HepG2 (cell line): ENCODE results near the gene ARL14EPL. TPM values are rescaled to one million over a fixed set of nuclear protein-coding genes. Genes with fewer than 3 reads are reported as not detected.

ENCODE experiments used
- ATAC-seq: fragments of 200-7000 bp; cut with Tn5 transposase; 3 replicates; pipeline ENCODE4 v1.9.1; 2020; ENCODE audit warnings: mild to moderate bottlenecking, moderate library complexity
- BruUV-seq: library from RNA; stranded (reverse); fragments of 400-500 nt; replicated peaks from 2 replicates; lab custom pipeline; 2021; lab: Mats Ljungman, UMichigan
- CTCF ChIA-PET: fragments of 300-600 bp; formaldehyde crosslinking; extraction: SDS; loops from one replicate; lab custom pipeline; 2021; ENCODE audit warnings: low total read pairs, inconsistent platforms, low intra/inter-chr PET ratio; lab: Yijun Ruan, JAX
- POLR2A ChIA-PET: fragments of 350-600 bp; sonication (Branson Sonifier 250); formaldehyde crosslinking; loops from one replicate; lab custom pipeline; 2020; ENCODE audit warnings: antibody characterized with exemption, inconsistent platforms; lab: Yijun Ruan, JAX
- DNase-seq: peaks from one replicate; pipeline ENCODE4 v3.0.0-alpha.2; 2015; ENCODE audit warnings: low spot score
- FAIRE-seq: peaks from 3 replicates; lab custom pipeline; 2011; peaks lifted over from hg19 to GRCh38; lab: Jason Lieb, UNC
- H2AFZ ChIP-seq: one replicate; pipeline ENCODE4 v1.6.1; 2011; ENCODE audit warnings: low read length, inconsistent platforms
- H3K27ac ChIP-seq: fragments of 300-600 bp; 3 replicates; pipeline ENCODE4 v1.8.0; 2011; ENCODE audit warnings: mixed run types, mild to moderate bottlenecking, mixed read lengths, low read length, inconsistent platforms; ENCODE audit not compliant: insufficient read depth; ENCODE audit errors: extremely low read length
- H3K27me3 ChIP-seq, 2 experiments: fragments of 200-600 bp in 1 of 2; 2 replicates in 1 of 2; 3 replicates in 1 of 2; pipeline versions ENCODE4 v1.6.0 to v1.8.0; 2011; ENCODE audit warnings: low read length in 2 of 2, mild to moderate bottlenecking in 2 of 2, moderate library complexity in 2 of 2, inconsistent platforms in 1 of 2; ENCODE audit not compliant: insufficient read depth in 2 of 2, control insufficient read depth in 1 of 2
- H3K36me3 ChIP-seq, 2 experiments: fragments of 200-600 bp in 1 of 2; replicated peaks in 1 of 2; 2 replicates in 1 of 2; 3 replicates in 1 of 2; pipeline versions ENCODE4 v1.5.1 to v1.8.0; 2011; ENCODE audit warnings: low read length in 2 of 2, inconsistent platforms in 1 of 2; ENCODE audit not compliant: insufficient read depth in 2 of 2, control insufficient read depth in 1 of 2
- H3K4me1 ChIP-seq: 2 replicates; pipeline ENCODE4 v1.5.1; 2012; ENCODE audit warnings: low read length, inconsistent platforms; ENCODE audit not compliant: insufficient read depth
- H3K4me2 ChIP-seq: 2 replicates; pipeline ENCODE4 v1.6.0; 2011; ENCODE audit warnings: low read depth, low read length, inconsistent platforms
- H3K4me3 ChIP-seq, 3 experiments: fragments of 200-600 bp in 1 of 3; sonication (generic), shearing (Covaris generic) in 1 of 3; replicated peaks in 1 of 3; 2 replicates each; pipeline ENCODE4 v1.5.1; 2011 to 2016; ENCODE audit warnings: low read length in 3 of 3, inconsistent platforms in 2 of 3, low read depth in 2 of 3, mild to moderate bottlenecking in 2 of 3, control low read depth in 1 of 3, mixed read lengths in 1 of 3; ENCODE audit not compliant: insufficient read depth in 1 of 3
- H3K79me2 ChIP-seq: one replicate; pipeline ENCODE4 v1.6.1; 2011; ENCODE audit warnings: low read length, inconsistent platforms; ENCODE audit not compliant: insufficient read depth
- H3K9ac ChIP-seq: 2 replicates; pipeline ENCODE4 v1.6.0; 2011; ENCODE audit warnings: mild to moderate bottlenecking, low read depth, low read length, inconsistent platforms; ENCODE audit not compliant: insufficient read depth
- H3K9me3 ChIP-seq: 2 replicates; pipeline ENCODE4 v1.5.1; 2012; ENCODE audit warnings: mild to moderate bottlenecking, low read length
- H4K20me1 ChIP-seq: 2 replicates; pipeline ENCODE4 v1.6.0; 2011; ENCODE audit warnings: inconsistent platforms, mild to moderate bottlenecking, low read length, moderate library complexity; ENCODE audit not compliant: insufficient read depth
- E2F1 ChIP-seq: sonication (generic); formaldehyde crosslinking; IDR thresholded peaks from 2 replicates; pipeline ENCODE4 v1.5.0; 2020; ENCODE audit warnings: missing genetic modification reagents
- E2F5 ChIP-seq: sonication (generic); formaldehyde crosslinking; conservative IDR thresholded peaks from 2 replicates; pipeline ENCODE4 v1.4.0; 2020; ENCODE audit warnings: missing genetic modification reagents
- ELF3 ChIP-seq: IDR thresholded peaks from 2 replicates; pipeline ENCODE4 v1.6.1; 2016; ENCODE audit warnings: missing genetic modification reagents, missing compliant biosample characterization
- ETV5 ChIP-seq: IDR thresholded peaks from 2 replicates; pipeline ENCODE4 v1.6.1; 2018; ENCODE audit warnings: missing biosample characterization, missing genetic modification reagents, inconsistent platforms, borderline replicate concordance
- NFKBIZ ChIP-seq: IDR thresholded peaks from 2 replicates; pipeline ENCODE4 v1.6.1; 2018; ENCODE audit warnings: missing genetic modification reagents, missing compliant biosample characterization
- NRL ChIP-seq: sonication (generic); formaldehyde crosslinking; IDR thresholded peaks from 2 replicates; pipeline ENCODE4 v1.5.0; 2020; ENCODE audit warnings: missing genetic modification reagents, mild to moderate bottlenecking, moderate library complexity, borderline replicate concordance
- RFX3 ChIP-seq: IDR thresholded peaks from 2 replicates; pipeline ENCODE4 v1.6.1; 2016; ENCODE audit warnings: missing biosample characterization, missing genetic modification reagents
- SMAD1 ChIP-seq: sonication (generic); formaldehyde crosslinking; IDR thresholded peaks from 2 replicates; pipeline ENCODE4 v1.4.0; 2020; ENCODE audit warnings: missing genetic modification reagents, low read depth, mild to moderate bottlenecking, borderline replicate concordance
- SRF ChIP-seq: IDR thresholded peaks from 2 replicates; pipeline ENCODE4 v1.6.1; 2011; ENCODE audit warnings: mild to moderate bottlenecking, low read depth, low read length, moderate library complexity
- ZBTB25 ChIP-seq: IDR thresholded peaks from 2 replicates; pipeline ENCODE4 v1.6.1; 2018; ENCODE audit warnings: missing genetic modification reagents
- ZFP37 ChIP-seq: sonication (generic); formaldehyde crosslinking; IDR thresholded peaks from 2 replicates; pipeline ENCODE4 v1.4.0; 2020; ENCODE audit warnings: missing genetic modification reagents, borderline replicate concordance
- ZFX ChIP-seq: sonication (generic); formaldehyde crosslinking; IDR thresholded peaks from 2 replicates; pipeline ENCODE4 v1.4.0; 2020; ENCODE audit warnings: mild to moderate bottlenecking, low read depth, missing genetic modification reagents, moderate library complexity
- ZIK1 ChIP-seq: sonication (generic); formaldehyde crosslinking; IDR thresholded peaks from 2 replicates; pipeline ENCODE4 v1.5.0; 2020; ENCODE audit warnings: mild to moderate bottlenecking, low read depth, missing genetic modification reagents, borderline replicate concordance
- ZNF260 ChIP-seq: sonication (generic); formaldehyde crosslinking; IDR thresholded peaks from 2 replicates; pipeline ENCODE4 v1.4.0; 2020; ENCODE audit warnings: missing genetic modification reagents, low read depth, mild to moderate bottlenecking, borderline replicate concordance
- WGBS: methylation state at CpG from one replicate; pipeline ENCODE4 v1.1.6; 2017; ENCODE audit warnings: low lambda C conversion rate; 5-methylcytosine and 5-hydroxymethylcytosine counted together
- in situ Hi-C: cut with HindIII; loops from 2 replicates; pipeline ENCODE4 v1.10.0; 2017; ENCODE audit warnings: low pct_unique_long_range_greater_than_20kb; ENCODE audit not compliant: extremely low pct_ligation_motif_present
- intact Hi-C: fragments of 100-400 bp; cut with micrococcal nuclease; formaldehyde crosslinking; loops from one replicate; pipeline ENCODE4 v1.10.0; 2022; ENCODE audit not compliant: unreplicated experiment
- polyA plus RNA-seq, 8 experiments: library from polyadenylated mRNA; depleted of rRNA in 3 of 8; stranded (reverse) in 7 of 8; unstranded in 1 of 8; fragments of >200 nt; fragmentation: Illumina TruSeq in 4 of 8; extraction: Trizol in 4 of 8; gene quantifications; 2 replicates each; pipeline versions ENCODE4 v1.2.1 to v1.2.3, GENCODE V29; 2011 to 2016; ENCODE audit warnings: low read depth in 4 of 8, missing spikeins in 1 of 8, mixed read lengths in 1 of 8; ENCODE audit not compliant: insufficient read depth in 1 of 8
- total RNA-seq, 5 experiments: library from RNA; depleted of rRNA; stranded (reverse); fragments of >200 nt; fragmentation: Illumina TruSeq; extraction: Trizol; gene quantifications; 2 replicates each; pipeline ENCODE4 v1.2.3, GENCODE V29; 2016; ENCODE audit warnings: low read depth in 1 of 5
- TF ChIP-seq, protein P1 (sequence below): sonication (generic); formaldehyde crosslinking; IDR thresholded peaks from 2 replicates; pipeline ENCODE4 v1.8.1; 2023; ENCODE audit warnings: mild to moderate bottlenecking, missing genetic modification reagents
- TF ChIP-seq, protein P2 (sequence below): IDR thresholded peaks from 2 replicates; pipeline ENCODE4 v1.4.0; 2020; ENCODE audit warnings: mild to moderate bottlenecking, missing genetic modification reagents

The ARL14EPL gene
- total and polyA plus RNA-seq, 2 of the 13 experiments (the other 11 are each of a cell fraction or from before 2014, with no cell fraction given) = not detected

DNA sequence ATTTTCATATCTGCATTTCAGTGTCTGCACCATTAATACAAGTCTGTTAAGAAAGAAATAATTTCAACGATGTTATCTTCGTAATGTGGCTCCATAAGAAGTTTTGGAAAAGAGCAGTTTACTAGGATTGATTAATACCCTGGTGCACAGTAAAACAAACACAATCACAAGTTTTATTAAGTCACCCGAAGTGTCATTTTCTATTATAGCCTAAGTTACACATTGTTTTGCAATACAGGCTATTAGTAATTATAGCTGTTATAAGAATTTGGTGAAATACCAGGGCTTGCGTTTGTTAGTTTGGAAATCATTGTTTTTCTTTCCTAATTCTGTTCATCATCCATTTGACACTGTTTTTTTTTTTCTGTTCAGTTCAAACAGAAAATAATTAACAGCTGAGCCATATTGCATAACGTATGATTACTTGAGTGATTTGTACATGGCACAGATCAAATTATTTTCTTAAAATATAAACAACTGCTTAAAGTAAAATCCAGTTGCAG lies 39.4 kb upstream of the ARL14EPL start:
- Histone ChIP-seq H3K9ac (no peak overlapping the region), H2AFZ (no peak overlapping the region), H4K20me1 (no peaks in the 10 kb centered on the region), H3K4me1 (no peaks in the 10 kb centered on the region), H3K27me3 (peaks cover 0 to 9% of the 10 kb centered on the region in 2 experiments; a peak in 2 of 5 replicates), H3K9me3 (no peaks in the 10 kb centered on the region), H3K4me2 (no peak overlapping the region), H3K4me3 (no peak overlapping the region), H3K79me2 (no peaks in the 10 kb centered on the region), H3K27ac (no peak overlapping the region), H3K36me3 (no peaks in the 10 kb centered on the region)
- intact Hi-C loops (no loop called here), in situ Hi-C loops (no loop called here)
- CTCF ChIA-PET = no interaction called here
- 4% methylated on average over 5 of the region's 5 CpGs for WGBS
- FAIRE-seq = no peak
- ATAC-seq = no peak
- POLR2A ChIA-PET = no interaction called here
- TF ChIP-seq, protein P1, sequence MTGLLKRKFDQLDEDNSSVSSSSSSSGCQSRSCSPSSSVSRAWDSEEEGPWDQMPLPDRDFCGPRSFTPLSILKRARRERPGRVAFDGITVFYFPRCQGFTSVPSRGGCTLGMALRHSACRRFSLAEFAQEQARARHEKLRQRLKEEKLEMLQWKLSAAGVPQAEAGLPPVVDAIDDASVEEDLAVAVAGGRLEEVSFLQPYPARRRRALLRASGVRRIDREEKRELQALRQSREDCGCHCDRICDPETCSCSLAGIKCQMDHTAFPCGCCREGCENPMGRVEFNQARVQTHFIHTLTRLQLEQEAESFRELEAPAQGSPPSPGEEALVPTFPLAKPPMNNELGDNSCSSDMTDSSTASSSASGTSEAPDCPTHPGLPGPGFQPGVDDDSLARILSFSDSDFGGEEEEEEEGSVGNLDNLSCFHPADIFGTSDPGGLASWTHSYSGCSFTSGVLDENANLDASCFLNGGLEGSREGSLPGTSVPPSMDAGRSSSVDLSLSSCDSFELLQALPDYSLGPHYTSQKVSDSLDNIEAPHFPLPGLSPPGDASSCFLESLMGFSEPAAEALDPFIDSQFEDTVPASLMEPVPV (CRISPR knock-in tag) = no peak
- TF ChIP-seq E2F5 (CRISPR knock-in tag) (no peak), ELF3 (CRISPR knock-in tag) (no peak), ZBTB25 (CRISPR knock-in tag) (no peak), ZFP37 (no peak), NFKBIZ (CRISPR knock-in tag) (no peak), SRF (no peak), ZNF260 (CRISPR knock-in tag) (no peak), ZFX (CRISPR knock-in tag) (no peak), SMAD1 (CRISPR knock-in tag) (no peak), ZIK1 (CRISPR knock-in tag) (no peak), E2F1 (CRISPR knock-in tag) (no peak), NRL (no peak), RFX3 (no peak), ETV5 (no peak)
- TF ChIP-seq, protein P2, sequence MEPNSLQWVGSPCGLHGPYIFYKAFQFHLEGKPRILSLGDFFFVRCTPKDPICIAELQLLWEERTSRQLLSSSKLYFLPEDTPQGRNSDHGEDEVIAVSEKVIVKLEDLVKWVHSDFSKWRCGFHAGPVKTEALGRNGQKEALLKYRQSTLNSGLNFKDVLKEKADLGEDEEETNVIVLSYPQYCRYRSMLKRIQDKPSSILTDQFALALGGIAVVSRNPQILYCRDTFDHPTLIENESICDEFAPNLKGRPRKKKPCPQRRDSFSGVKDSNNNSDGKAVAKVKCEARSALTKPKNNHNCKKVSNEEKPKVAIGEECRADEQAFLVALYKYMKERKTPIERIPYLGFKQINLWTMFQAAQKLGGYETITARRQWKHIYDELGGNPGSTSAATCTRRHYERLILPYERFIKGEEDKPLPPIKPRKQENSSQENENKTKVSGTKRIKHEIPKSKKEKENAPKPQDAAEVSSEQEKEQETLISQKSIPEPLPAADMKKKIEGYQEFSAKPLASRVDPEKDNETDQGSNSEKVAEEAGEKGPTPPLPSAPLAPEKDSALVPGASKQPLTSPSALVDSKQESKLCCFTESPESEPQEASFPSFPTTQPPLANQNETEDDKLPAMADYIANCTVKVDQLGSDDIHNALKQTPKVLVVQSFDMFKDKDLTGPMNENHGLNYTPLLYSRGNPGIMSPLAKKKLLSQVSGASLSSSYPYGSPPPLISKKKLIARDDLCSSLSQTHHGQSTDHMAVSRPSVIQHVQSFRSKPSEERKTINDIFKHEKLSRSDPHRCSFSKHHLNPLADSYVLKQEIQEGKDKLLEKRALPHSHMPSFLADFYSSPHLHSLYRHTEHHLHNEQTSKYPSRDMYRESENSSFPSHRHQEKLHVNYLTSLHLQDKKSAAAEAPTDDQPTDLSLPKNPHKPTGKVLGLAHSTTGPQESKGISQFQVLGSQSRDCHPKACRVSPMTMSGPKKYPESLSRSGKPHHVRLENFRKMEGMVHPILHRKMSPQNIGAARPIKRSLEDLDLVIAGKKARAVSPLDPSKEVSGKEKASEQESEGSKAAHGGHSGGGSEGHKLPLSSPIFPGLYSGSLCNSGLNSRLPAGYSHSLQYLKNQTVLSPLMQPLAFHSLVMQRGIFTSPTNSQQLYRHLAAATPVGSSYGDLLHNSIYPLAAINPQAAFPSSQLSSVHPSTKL = no peak
- BruUV-seq = no TSS peak
- DNase-seq = no peak
